Mesenchymal stem cell (in vitro differentiated cells and primary cell): ENCODE data around the gene CAMK2D.

Experiments
- DNase-seq: peaks from one replicate; pipeline ENCODE4 v3.0.0-alpha.2; 2013
- H2AFZ ChIP-seq: one replicate; pipeline ENCODE4 v1.6.1; 2013; ENCODE audit warnings: low read depth, mild to moderate bottlenecking, control low read depth, inconsistent platforms, low read length, moderate library complexity
- H2AK5ac ChIP-seq: 2 replicates; pipeline ENCODE4 v1.6.1; 2013; ENCODE audit warnings: low read length, moderate library complexity, mild to moderate bottlenecking, inconsistent platforms; ENCODE audit not compliant: severe bottlenecking
- H2BK120ac ChIP-seq: one replicate; pipeline ENCODE4 v1.6.1; 2013; ENCODE audit warnings: low read depth, mild to moderate bottlenecking, inconsistent platforms, low read length, moderate library complexity
- H2BK12ac ChIP-seq, 2 experiments: one replicate each; pipeline ENCODE4 v1.6.1; 2013; ENCODE audit warnings: inconsistent platforms in 2 of 2, low read length in 2 of 2, mild to moderate bottlenecking in 2 of 2, moderate library complexity in 2 of 2, control low read depth in 1 of 2
- H2BK15ac ChIP-seq: one replicate; pipeline ENCODE4 v1.6.1; 2013; ENCODE audit warnings: mild to moderate bottlenecking, low read depth, inconsistent platforms; ENCODE audit not compliant: poor library complexity, severe bottlenecking
- H2BK5ac ChIP-seq: 2 replicates; pipeline ENCODE4 v1.6.1; 2013; ENCODE audit warnings: low read depth, mild to moderate bottlenecking, low read length, control low read depth, inconsistent platforms; ENCODE audit not compliant: poor library complexity, severe bottlenecking
- H3K14ac ChIP-seq, 2 experiments: one replicate each; pipeline ENCODE4 v1.6.1; 2013; ENCODE audit warnings: inconsistent platforms in 2 of 2, low read length in 2 of 2, control low read depth in 1 of 2, mild to moderate bottlenecking in 1 of 2, moderate library complexity in 1 of 2
- H3K18ac ChIP-seq, 2 experiments: one replicate each; pipeline ENCODE4 v1.6.1; 2013; ENCODE audit warnings: inconsistent platforms in 2 of 2, low read length in 2 of 2, control low read depth in 1 of 2, low read depth in 1 of 2, mild to moderate bottlenecking in 1 of 2
- H3K23ac ChIP-seq, 2 experiments: one replicate each; pipeline ENCODE4 v1.6.1; 2013; ENCODE audit warnings: inconsistent platforms in 2 of 2, low read length in 2 of 2, mild to moderate bottlenecking in 2 of 2, moderate library complexity in 2 of 2, control low read depth in 1 of 2
- H3K27ac ChIP-seq: 2 replicates; pipeline ENCODE4 v1.5.1; 2013; ENCODE audit warnings: mild to moderate bottlenecking, moderate library complexity, low read length, control low read depth, inconsistent platforms; ENCODE audit not compliant: poor library complexity, severe bottlenecking
- H3K27me3 ChIP-seq, 2 experiments: 2 replicates each; pipeline versions ENCODE4 v1.6.1 to v1.7.0; 2013; ENCODE audit warnings: low read length in 2 of 2, mild to moderate bottlenecking in 2 of 2, moderate library complexity in 2 of 2, control low read depth in 1 of 2, inconsistent platforms in 1 of 2; ENCODE audit not compliant: control insufficient read depth in 1 of 2, insufficient read depth in 1 of 2
- H3K36me3 ChIP-seq, 2 experiments: 2 replicates each; pipeline versions ENCODE4 v1.6.1 to v1.7.0; 2013; ENCODE audit warnings: low read length in 2 of 2, control low read depth in 1 of 2, inconsistent platforms in 1 of 2, low read depth in 1 of 2, mild to moderate bottlenecking in 1 of 2; ENCODE audit not compliant: insufficient read depth in 2 of 2, control insufficient read depth in 1 of 2
- H3K4ac ChIP-seq, 2 experiments: one replicate each; pipeline ENCODE4 v1.6.1; 2013; ENCODE audit warnings: inconsistent platforms in 2 of 2, low read length in 2 of 2, mild to moderate bottlenecking in 2 of 2, moderate library complexity in 2 of 2, control low read depth in 1 of 2, low read depth in 1 of 2
- H3K4me1 ChIP-seq: 2 replicates; pipeline ENCODE4 v1.6.1; 2013; ENCODE audit warnings: low read depth, low read length, control low read depth; ENCODE audit not compliant: control insufficient read depth, insufficient read depth
- H3K4me2 ChIP-seq: 2 replicates; pipeline ENCODE4 v1.6.1; 2013; ENCODE audit warnings: low read length, mild to moderate bottlenecking, inconsistent platforms; ENCODE audit not compliant: poor library complexity, severe bottlenecking
- H3K4me3 ChIP-seq, 2 experiments: 2 replicates each; pipeline versions ENCODE4 v1.5.1 to v1.7.0; 2013; ENCODE audit warnings: low read length in 2 of 2, mild to moderate bottlenecking in 2 of 2, control low read depth in 1 of 2, low read depth in 1 of 2; ENCODE audit not compliant: insufficient read depth in 1 of 2
- H3K79me1 ChIP-seq: replicated peaks from 2 replicates; pipeline ENCODE4 v1.6.1; 2013; ENCODE audit warnings: mild to moderate bottlenecking, control low read depth, low read length, inconsistent platforms; ENCODE audit not compliant: poor library complexity, severe bottlenecking
- H3K9ac ChIP-seq: 2 replicates; pipeline ENCODE4 v1.7.0; 2013; ENCODE audit warnings: mild to moderate bottlenecking, low read length, moderate library complexity
- H3K9me3 ChIP-seq: 2 replicates; pipeline ENCODE4 v1.7.0; 2013; ENCODE audit warnings: mild to moderate bottlenecking, low read length; ENCODE audit not compliant: control insufficient read depth
- H4K8ac ChIP-seq: one replicate; pipeline ENCODE4 v1.6.1; 2013; ENCODE audit warnings: inconsistent platforms, mild to moderate bottlenecking, low read length, moderate library complexity
- H4K91ac ChIP-seq: one replicate; pipeline ENCODE4 v1.6.1; 2013; ENCODE audit warnings: mild to moderate bottlenecking, low read length, inconsistent platforms
- WGBS: methylation state at CpG from one replicate; pipeline ENCODE4 v1.1.7; 2013; ENCODE audit warnings: mixed read lengths; 5-methylcytosine and 5-hydroxymethylcytosine counted together

CAMK2D gene

GRCh38 chr4:113700602-113701150 lies 60.9 kb downstream of the CAMK2D start:
- Histone ChIP-seq H4K91ac (no peak overlapping the region), H2BK5ac (no peak overlapping the region), H3K27ac (no peak overlapping the region), H3K18ac (peak overlapping the region in 1 of 2 experiments; percentile 52), H2AFZ (no peak overlapping the region), H3K4me2 (no peak overlapping the region), H4K8ac (no peak overlapping the region), H3K36me3 (peaks cover 0 to 64% of the 10 kb centered on the region in 2 experiments), H3K79me1 (peaks cover 13% of the 10 kb centered on the region), H3K14ac (no peak overlapping the region), H3K27me3 (no peaks in the 10 kb centered on the region), H3K9ac (no peak overlapping the region), H3K4me3 (no peak overlapping the region), H3K4ac (no peak overlapping the region), H2BK120ac (no peak overlapping the region), H3K9me3 (no peaks in the 10 kb centered on the region), H2BK15ac (no peak overlapping the region), H2BK12ac (no peak overlapping the region), H2AK5ac (no peak overlapping the region), H3K23ac (no peak overlapping the region), H3K4me1 (peaks cover 5% of the 10 kb centered on the region)
- WGBS: no CpG with 5 or more reads among the region's 2 CpGs
- DNase-seq: peak; percentile 27

DNA sequence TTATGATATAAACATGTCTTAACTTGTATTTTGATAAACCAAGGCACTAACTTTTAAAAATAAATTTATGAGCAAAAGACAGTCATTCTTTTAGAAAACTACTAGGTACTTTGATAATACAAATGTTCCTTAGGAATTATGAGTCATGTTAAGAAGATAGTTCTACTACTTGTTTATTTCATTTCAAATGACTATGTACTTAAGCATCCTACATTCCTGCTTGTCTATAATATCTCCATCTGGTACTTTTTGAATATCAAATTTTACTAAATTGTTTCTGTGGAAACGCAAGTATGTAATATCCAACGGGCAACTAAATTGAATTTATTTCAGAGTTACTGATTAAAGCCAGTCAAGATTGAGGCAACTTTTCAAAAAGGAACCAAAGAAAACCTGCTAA lies 61.8 kb downstream of the CAMK2D start:
- Histone ChIP-seq H3K9ac (no peak overlapping the region), H2BK15ac (no peak overlapping the region), H4K91ac (no peak overlapping the region), H3K23ac (no peak overlapping the region), H2BK12ac (no peak overlapping the region), H2AFZ (no peak overlapping the region), H3K27me3 (no peaks in the 10 kb centered on the region), H3K14ac (no peak overlapping the region), H2BK120ac (no peak overlapping the region), H3K4ac (no peak overlapping the region), H3K79me1 (peaks cover 11% of the 10 kb centered on the region), H2AK5ac (no peak overlapping the region), H3K9me3 (no peaks in the 10 kb centered on the region), H3K18ac (no peak overlapping the region), H3K4me3 (no peak overlapping the region), H2BK5ac (no peak overlapping the region), H4K8ac (no peak overlapping the region), H3K4me2 (no peak overlapping the region), H3K4me1 (peaks cover 5% of the 10 kb centered on the region), H3K27ac (no peak overlapping the region), H3K36me3 (peaks cover 0 to 63% of the 10 kb centered on the region in 2 experiments)
- no CpG with 5 or more reads among the region's 2 CpGs for WGBS
- DNase-seq: peak; percentile 33

- no peak overlapping the region for H3K23ac ChIP-seq
- no peak overlapping the region for H2AFZ ChIP-seq
- H2BK120ac ChIP-seq: no peak overlapping the region
- no peaks in the 10 kb centered on the region for H3K27me3 ChIP-seq
- H3K79me1 ChIP-seq: peaks cover 11% of the 10 kb centered on the region
- H3K36me3 ChIP-seq: peaks cover 0 to 60% of the 10 kb centered on the region in 2 experiments
- H3K18ac ChIP-seq: no peak overlapping the region
- no peaks in the 10 kb centered on the region for H3K9me3 ChIP-seq
- no peak for DNase-seq
- H3K14ac ChIP-seq: no peak overlapping the region
- no peak overlapping the region for H2AK5ac ChIP-seq
- no peak overlapping the region for H2BK12ac ChIP-seq
- no peak overlapping the region for H3K4me3 ChIP-seq
- no peak overlapping the region for H4K91ac ChIP-seq
- no peak overlapping the region for H2BK5ac ChIP-seq
- H3K9ac ChIP-seq: no peak overlapping the region
- peaks cover 3% of the 10 kb centered on the region for H3K4me1 ChIP-seq
- no peak overlapping the region for H3K4ac ChIP-seq
- no peak overlapping the region for H3K4me2 ChIP-seq
- H2BK15ac ChIP-seq: no peak overlapping the region
- no peak overlapping the region for H3K27ac ChIP-seq
- H4K8ac ChIP-seq: no peak overlapping the region
- WGBS: 100% methylated on average over 1 of the region's 2 CpGs
Observed at GRCh38 chr4:113697429-113697828, 64.1 kb downstream of the CAMK2D start.

GRCh38 chr4:113695328-113696169 lies 66.0 kb downstream of the CAMK2D start:
- Histone ChIP-seq H3K9ac (no peak overlapping the region), H3K4me1 (peaks cover 1% of the 10 kb centered on the region)

More at GRCh38 chr4:113695328-113696169, 66.0 kb downstream of the CAMK2D start:
- no peak overlapping the region for H2BK12ac ChIP-seq
- peak; percentile 39 for DNase-seq
- no peak overlapping the region for H3K27ac ChIP-seq
- H3K36me3 ChIP-seq: peaks cover 2 to 53% of the 10 kb centered on the region in 2 experiments
- no peak overlapping the region for H3K23ac ChIP-seq
- H2AK5ac ChIP-seq: peak overlapping the region; percentile 65
- H3K14ac ChIP-seq: peak overlapping the region in 1 of 2 experiments; percentile 60
- no peak overlapping the region for H3K4me3 ChIP-seq
- H4K8ac ChIP-seq: peak overlapping the region; percentile 7
- H3K4me2 ChIP-seq: no peak overlapping the region
- no peaks in the 10 kb centered on the region for H3K27me3 ChIP-seq
- no peaks in the 10 kb centered on the region for H3K9me3 ChIP-seq
- no peak overlapping the region for H4K91ac ChIP-seq
- 80% methylated on average over 3 of the region's 3 CpGs for WGBS
- no peak overlapping the region for H2AFZ ChIP-seq
- no peak overlapping the region for H2BK15ac ChIP-seq
- H2BK5ac ChIP-seq: no peak overlapping the region
- H3K18ac ChIP-seq: no peak overlapping the region
- no peak overlapping the region for H3K4ac ChIP-seq
- H3K79me1 ChIP-seq: peaks cover 11% of the 10 kb centered on the region
- H2BK120ac ChIP-seq: no peak overlapping the region
